SK-N-SH treated with all-trans-retinoic acid at 6 μM for 48 hours (cell line): Measurements from ENCODE around the gene MSANTD7.
"Not testable (repeated sequence)": the region's sequence is repeated elsewhere in the genome, so short reads cannot be mapped to it uniquely, and the experiment has no call there.

ENCODE experiments used
- ATAC-seq: fragments of 200-7000 bp; cut with Tn5 transposase; 3 replicates; pipeline ENCODE4 v1.9.1; 2020; ENCODE audit warnings: mild to moderate bottlenecking, moderate library complexity
- ARNTL ChIP-seq: fragments of 450-650 bp; formaldehyde crosslinking; IDR thresholded peaks from 2 replicates; pipeline ENCODE4 v1.5.0; 2020; ENCODE audit warnings: low read depth, mild to moderate bottlenecking, moderate library complexity, borderline replicate concordance
- BACH2 ChIP-seq: fragments of 250-450 bp; sonication (Bioruptor Pico); IDR thresholded peaks from 2 replicates; pipeline ENCODE4 v1.9.0; 2021; ENCODE audit warnings: mild to moderate bottlenecking, borderline replicate concordance
- CSDC2 ChIP-seq: fragments of 250-450 bp; sonication (Bioruptor Pico); IDR thresholded peaks from 2 replicates; pipeline ENCODE4 v1.5.0; 2020; ENCODE audit warnings: mild to moderate bottlenecking, moderate library complexity
- CSRNP3 ChIP-seq: fragments of 250-450 bp; sonication (Bioruptor Pico); IDR thresholded peaks from 2 replicates; pipeline ENCODE4 v1.5.1; 2021; ENCODE audit warnings: mild to moderate bottlenecking, moderate library complexity
- ESRRG ChIP-seq: fragments of 250-450 bp; sonication (Bioruptor Pico); IDR thresholded peaks from 2 replicates; pipeline ENCODE4 v1.6.1; 2021; ENCODE audit warnings: mild to moderate bottlenecking
- GLIS3 ChIP-seq: fragments of 250-450 bp; sonication (Bioruptor Pico); IDR thresholded peaks from 2 replicates; pipeline ENCODE4 v1.5.0; 2020; ENCODE audit warnings: mild to moderate bottlenecking, moderate library complexity
- PPARA ChIP-seq: fragments of 250-450 bp; sonication (Bioruptor Pico); IDR thresholded peaks from 2 replicates; pipeline ENCODE4 v1.5.0; 2020; ENCODE audit warnings: mild to moderate bottlenecking, borderline replicate concordance
- RARB ChIP-seq: fragments of 250-450 bp; sonication (Bioruptor Pico); IDR thresholded peaks from 2 replicates; pipeline ENCODE4 v1.8.0; 2021; ENCODE audit warnings: mild to moderate bottlenecking, moderate library complexity
- SNAI2 ChIP-seq: fragments of 250-450 bp; sonication (Bioruptor Pico); IDR thresholded peaks from 2 replicates; pipeline ENCODE4 v1.5.0; 2020; ENCODE audit warnings: mild to moderate bottlenecking, moderate library complexity
- TCF4 ChIP-seq: fragments of 250-450 bp; sonication (Bioruptor Pico); IDR thresholded peaks from 2 replicates; pipeline ENCODE4 v1.8.0; 2021; ENCODE audit warnings: mild to moderate bottlenecking, moderate library complexity, borderline replicate concordance
- TOX ChIP-seq: fragments of 250-450 bp; sonication (Bioruptor Pico); IDR thresholded peaks from 2 replicates; pipeline ENCODE4 v1.8.0; 2021; ENCODE audit warnings: mild to moderate bottlenecking, moderate library complexity, borderline replicate concordance
- ZFP3 ChIP-seq: fragments of 250-450 bp; sonication (Bioruptor Pico); IDR thresholded peaks from 2 replicates; pipeline ENCODE4 v1.5.0; 2020; ENCODE audit warnings: mild to moderate bottlenecking, moderate library complexity
- ZFP30 ChIP-seq: fragments of 450-650 bp; formaldehyde crosslinking; IDR thresholded peaks from 2 replicates; pipeline ENCODE4 v1.5.0; 2022; ENCODE audit warnings: mild to moderate bottlenecking, moderate library complexity
- ZNF565 ChIP-seq: fragments of 450-650 bp; formaldehyde crosslinking; conservative IDR thresholded peaks from 2 replicates; pipeline ENCODE4 v1.5.0; 2020; ENCODE audit warnings: low read depth, mild to moderate bottlenecking, moderate library complexity
- ZNF70 ChIP-seq: fragments of 450-650 bp; formaldehyde crosslinking; IDR thresholded peaks from 2 replicates; pipeline ENCODE4 v1.5.0; 2020; ENCODE audit warnings: mild to moderate bottlenecking, moderate library complexity
- TF ChIP-seq, protein P1 (sequence below): fragments of 250-450 bp; sonication (Bioruptor Pico); IDR thresholded peaks from 2 replicates; pipeline ENCODE4 v1.8.0; 2021; ENCODE audit warnings: low read depth, mild to moderate bottlenecking, moderate library complexity, borderline replicate concordance
- TF ChIP-seq, protein P2 (sequence below): fragments of 250-450 bp; sonication (Bioruptor Pico); IDR thresholded peaks from 2 replicates; pipeline ENCODE4 v1.5.1; 2020; ENCODE audit warnings: low read depth, mild to moderate bottlenecking, moderate library complexity
- TF ChIP-seq, protein P3 (sequence below): fragments of 250-450 bp; sonication (Bioruptor Pico); IDR thresholded peaks from 2 replicates; pipeline ENCODE4 v1.8.0; 2020; ENCODE audit warnings: mild to moderate bottlenecking, moderate library complexity, borderline replicate concordance

MSANTD7 gene

GRCh38 chr10:14859043-14859442 is 20.9 kb downstream of the MSANTD7 start:
- no peak for TF ChIP-seq PPARA (CRISPR knock-in tag)
- TF ChIP-seq TOX (CRISPR knock-in tag): no peak
- no peak for TF ChIP-seq RARB (CRISPR knock-in tag)
- no peak for TF ChIP-seq ZNF70
- TF ChIP-seq TCF4 (CRISPR knock-in tag): no peak
- TF ChIP-seq ARNTL: no peak
- TF ChIP-seq BACH2 (CRISPR knock-in tag): no peak
- TF ChIP-seq, protein P1, sequence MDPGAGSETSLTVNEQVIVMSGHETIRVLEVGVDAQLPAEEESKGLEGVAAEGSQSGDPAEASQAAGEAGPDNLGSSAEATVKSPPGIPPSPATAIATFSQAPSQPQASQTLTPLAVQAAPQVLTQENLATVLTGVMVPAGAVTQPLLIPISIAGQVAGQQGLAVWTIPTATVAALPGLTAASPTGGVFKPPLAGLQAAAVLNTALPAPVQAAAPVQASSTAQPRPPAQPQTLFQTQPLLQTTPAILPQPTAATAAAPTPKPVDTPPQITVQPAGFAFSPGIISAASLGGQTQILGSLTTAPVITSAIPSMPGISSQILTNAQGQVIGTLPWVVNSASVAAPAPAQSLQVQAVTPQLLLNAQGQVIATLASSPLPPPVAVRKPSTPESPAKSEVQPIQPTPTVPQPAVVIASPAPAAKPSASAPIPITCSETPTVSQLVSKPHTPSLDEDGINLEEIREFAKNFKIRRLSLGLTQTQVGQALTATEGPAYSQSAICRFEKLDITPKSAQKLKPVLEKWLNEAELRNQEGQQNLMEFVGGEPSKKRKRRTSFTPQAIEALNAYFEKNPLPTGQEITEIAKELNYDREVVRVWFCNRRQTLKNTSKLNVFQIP (CRISPR knock-in tag): no peak
- TF ChIP-seq ZFP30 (CRISPR knock-in tag): no peak
- no peak for ATAC-seq

- no peak for ATAC-seq
- no peak for TF ChIP-seq PPARA (CRISPR knock-in tag)
- no peak for TF ChIP-seq ZFP3
- TF ChIP-seq, protein P2, sequence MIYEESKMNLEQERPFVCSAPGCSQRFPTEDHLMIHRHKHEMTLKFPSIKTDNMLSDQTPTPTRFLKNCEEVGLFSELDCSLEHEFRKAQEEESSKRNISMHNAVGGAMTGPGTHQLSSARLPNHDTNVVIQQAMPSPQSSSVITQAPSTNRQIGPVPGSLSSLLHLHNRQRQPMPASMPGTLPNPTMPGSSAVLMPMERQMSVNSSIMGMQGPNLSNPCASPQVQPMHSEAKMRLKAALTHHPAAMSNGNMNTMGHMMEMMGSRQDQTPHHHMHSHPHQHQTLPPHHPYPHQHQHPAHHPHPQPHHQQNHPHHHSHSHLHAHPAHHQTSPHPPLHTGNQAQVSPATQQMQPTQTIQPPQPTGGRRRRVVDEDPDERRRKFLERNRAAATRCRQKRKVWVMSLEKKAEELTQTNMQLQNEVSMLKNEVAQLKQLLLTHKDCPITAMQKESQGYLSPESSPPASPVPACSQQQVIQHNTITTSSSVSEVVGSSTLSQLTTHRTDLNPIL (CRISPR knock-in tag): no peak
- TF ChIP-seq ZNF565 (CRISPR knock-in tag): no peak
- TF ChIP-seq ZFP30 (CRISPR knock-in tag): no peak
- no peak for TF ChIP-seq CSRNP3
- no peak for TF ChIP-seq ESRRG (CRISPR knock-in tag)
- TF ChIP-seq BACH2 (CRISPR knock-in tag): no peak
- no peak for TF ChIP-seq SNAI2 (CRISPR knock-in tag)
- TF ChIP-seq, protein P3, sequence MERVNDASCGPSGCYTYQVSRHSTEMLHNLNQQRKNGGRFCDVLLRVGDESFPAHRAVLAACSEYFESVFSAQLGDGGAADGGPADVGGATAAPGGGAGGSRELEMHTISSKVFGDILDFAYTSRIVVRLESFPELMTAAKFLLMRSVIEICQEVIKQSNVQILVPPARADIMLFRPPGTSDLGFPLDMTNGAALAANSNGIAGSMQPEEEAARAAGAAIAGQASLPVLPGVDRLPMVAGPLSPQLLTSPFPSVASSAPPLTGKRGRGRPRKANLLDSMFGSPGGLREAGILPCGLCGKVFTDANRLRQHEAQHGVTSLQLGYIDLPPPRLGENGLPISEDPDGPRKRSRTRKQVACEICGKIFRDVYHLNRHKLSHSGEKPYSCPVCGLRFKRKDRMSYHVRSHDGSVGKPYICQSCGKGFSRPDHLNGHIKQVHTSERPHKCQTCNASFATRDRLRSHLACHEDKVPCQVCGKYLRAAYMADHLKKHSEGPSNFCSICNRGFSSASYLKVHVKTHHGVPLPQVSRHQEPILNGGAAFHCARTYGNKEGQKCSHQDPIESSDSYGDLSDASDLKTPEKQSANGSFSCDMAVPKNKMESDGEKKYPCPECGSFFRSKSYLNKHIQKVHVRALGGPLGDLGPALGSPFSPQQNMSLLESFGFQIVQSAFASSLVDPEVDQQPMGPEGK: no peak
- TF ChIP-seq GLIS3 (CRISPR knock-in tag): no peak
- TF ChIP-seq CSDC2: no peak
- TF ChIP-seq, all 23 proteins: peak for 0
Measured at GRCh38 chr10:14859775-14860174, 21.7 kb downstream of the MSANTD7 start.

DNA sequence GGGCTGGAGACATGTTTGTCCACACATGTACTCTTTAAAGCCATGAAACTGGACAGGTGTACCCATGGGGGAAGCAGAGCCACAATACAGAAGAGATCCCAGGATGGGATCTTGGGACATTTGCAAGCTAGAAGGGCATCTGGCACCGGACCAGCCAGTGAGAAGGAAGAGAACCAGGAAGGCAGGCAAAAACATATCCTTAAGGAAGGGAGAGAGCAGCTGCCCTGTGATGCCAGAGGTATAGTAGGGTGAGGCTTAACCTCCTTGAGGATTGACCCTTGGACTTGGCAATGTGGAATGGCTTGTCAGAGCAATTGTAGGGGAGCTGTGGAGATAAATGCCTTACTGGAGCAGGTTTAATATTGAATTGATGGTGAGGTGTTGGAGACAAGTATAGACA is 22.7 kb downstream of the MSANTD7 start:
- ATAC-seq: no peak

DNA sequence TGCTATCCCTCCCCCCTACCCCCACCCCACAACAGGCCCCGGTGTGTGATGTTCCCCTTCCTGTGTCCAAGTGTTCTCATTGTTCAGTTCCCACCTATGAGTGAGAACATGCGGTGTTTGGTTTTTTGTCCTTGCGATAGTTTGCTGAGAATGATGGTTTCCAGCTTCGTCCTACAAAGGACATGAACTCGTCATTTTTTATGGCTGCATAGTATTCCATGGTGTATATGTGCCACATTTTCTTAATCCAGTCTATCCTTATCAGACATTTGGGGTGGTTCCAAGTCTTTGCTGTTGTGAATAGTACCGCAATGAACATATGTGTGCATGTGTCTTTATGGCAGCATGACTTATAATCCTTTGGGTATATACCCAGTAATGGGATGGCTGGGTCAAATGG is 26.4 kb downstream of the MSANTD7 start:
- not testable (repeated sequence) for ATAC-seq

More for the DNA sequence above, 22.7 kb downstream of the MSANTD7 start:
- TF ChIP-seq, protein P2 (CRISPR knock-in tag): no peak
- TF ChIP-seq, protein P3: no peak
- TF ChIP-seq, all 23 proteins: peak for 0

DNA sequence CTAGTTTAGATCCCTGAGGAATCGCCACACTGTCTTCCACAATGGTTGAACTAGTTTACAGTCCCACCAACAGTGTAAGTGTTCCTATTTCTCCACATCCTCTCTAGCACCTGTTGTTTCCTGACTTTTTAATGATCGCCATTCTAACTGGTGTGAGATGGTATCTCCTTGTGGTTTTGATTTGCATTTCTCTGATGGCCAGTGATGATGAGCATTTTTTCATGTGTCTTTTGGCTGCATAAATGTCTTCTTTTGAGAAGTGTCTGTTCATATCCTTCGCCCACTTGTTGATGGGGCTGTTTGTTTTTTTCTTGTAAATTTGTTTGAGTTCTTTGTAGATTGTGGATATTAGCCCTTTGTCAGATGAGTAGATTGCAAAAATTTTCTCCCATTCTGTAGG is 26.8 kb downstream of the MSANTD7 start:
- not testable (repeated sequence) for ATAC-seq
